HG03066 (cell line): ENCODE data around the gene NIPAL3.
"Not testable (repeated sequence)": the region's sequence is repeated elsewhere in the genome, so short reads cannot be mapped to it uniquely, and the experiment has no call there.

ENCODE experiments used
- ATAC-seq: cut with Tn5 transposase; IDR thresholded peaks from one replicate; pipeline ENCODE4 v1.9.1; 2021; ENCODE audit warnings: low read depth; ENCODE audit not compliant: unreplicated experiment

NIPAL3 gene

DNA sequence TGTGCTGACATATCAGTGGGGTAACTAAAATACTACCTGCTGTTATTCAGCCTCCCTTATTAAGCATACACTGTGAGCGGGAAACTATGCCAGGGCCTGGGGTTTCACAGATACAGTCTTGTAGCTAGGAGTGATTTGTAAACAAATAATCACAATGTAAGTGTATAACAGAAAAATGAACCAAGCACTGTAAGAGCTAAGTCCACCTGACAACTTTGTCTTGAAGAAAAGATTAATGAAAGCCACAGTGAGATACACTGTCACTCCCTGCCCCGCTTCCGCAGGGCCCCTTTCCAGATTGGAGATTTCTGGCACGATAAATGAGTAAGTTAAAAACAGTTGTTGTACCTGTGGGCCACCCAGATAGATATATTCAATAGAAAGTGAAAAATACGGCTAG, 91.8 kb downstream of the NIPAL3 start:
- ATAC-seq: no peak

DNA sequence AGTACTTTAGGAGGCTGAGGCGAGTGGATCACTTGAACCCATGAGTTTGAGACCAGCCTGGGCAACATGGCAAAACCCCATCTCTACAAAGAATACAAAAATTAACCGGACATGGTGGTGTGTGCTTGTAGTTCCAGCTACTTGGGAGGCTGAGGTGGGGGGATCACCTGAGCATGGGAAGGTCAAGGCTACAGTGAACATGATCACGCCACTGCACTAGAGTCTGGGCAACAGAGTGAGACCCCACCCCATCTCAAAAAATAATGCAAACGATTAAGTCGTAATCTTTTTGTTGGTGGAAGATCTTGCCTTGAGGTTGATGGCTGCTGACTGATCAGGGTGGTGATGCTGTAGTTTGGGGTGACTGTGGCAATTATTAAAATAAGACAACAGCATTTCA, 93.3 kb downstream of the NIPAL3 start:
- ATAC-seq: no peak

DNA sequence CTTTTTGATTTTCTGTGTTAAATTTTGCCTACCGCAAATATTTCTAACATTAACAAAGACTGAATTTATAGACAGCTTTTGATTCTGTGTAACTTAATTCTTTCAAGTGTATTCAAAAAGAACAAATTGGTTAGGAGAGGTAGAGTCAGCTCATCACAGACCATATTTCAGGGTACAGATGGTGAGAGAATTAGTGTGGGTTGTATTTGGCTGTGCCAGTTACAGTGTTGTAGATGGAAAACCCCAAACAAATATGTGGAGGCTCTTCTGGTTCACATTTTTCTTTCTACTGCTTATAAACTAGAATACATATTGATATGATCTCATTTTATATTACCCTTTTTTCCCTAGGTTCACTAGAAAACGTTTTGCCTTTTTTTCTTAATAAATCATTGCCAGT, 98.1 kb downstream of the NIPAL3 start:
- no peak for ATAC-seq

DNA sequence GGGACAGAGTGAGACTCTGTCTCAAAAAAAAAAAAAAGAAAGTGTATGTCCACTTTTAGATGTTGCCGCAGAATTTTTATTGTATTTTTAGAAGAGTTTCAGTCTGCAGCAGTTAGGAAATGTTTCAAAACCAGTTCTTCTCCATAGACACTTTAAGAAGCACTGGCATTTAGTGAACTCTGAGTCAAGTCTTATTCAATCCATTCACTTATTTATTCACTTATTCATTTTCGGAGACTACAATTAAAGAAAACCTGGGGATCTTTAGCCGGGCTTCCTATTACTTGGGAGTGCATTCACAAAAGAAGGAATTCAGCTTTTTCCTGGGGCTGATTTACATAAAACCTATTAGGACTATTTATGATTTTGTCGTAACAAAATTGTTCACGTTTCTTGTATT, 99.3 kb downstream of the NIPAL3 start:
- ATAC-seq: no peak

DNA sequence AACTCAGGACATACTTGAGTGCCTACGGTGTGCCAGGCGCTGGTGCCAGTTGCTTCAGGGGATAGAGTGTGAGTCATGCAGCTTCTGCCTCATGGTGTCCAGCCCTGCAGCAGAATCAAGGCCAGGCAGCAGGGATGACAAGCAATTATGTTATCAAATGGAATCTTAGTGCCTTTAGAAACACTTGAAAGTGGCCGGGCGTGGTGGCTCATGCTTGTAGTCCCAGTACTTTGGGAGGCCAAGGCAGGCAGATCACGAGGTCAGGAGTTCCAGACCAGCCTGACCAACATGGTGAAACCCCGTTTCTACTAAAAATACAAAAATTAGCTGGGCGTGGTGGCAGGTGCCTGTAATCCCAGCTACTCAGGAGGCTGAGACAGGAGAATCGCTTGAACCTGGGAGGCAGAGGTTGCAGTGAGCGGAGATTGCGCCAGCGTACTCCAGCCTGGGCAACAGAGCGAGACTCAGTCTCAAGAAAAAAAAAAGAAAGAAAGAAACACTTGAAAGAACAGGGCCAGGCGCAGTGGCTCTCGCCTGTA, 100.1 kb downstream of the NIPAL3 start:
- ATAC-seq: not testable (repeated sequence)

DNA sequence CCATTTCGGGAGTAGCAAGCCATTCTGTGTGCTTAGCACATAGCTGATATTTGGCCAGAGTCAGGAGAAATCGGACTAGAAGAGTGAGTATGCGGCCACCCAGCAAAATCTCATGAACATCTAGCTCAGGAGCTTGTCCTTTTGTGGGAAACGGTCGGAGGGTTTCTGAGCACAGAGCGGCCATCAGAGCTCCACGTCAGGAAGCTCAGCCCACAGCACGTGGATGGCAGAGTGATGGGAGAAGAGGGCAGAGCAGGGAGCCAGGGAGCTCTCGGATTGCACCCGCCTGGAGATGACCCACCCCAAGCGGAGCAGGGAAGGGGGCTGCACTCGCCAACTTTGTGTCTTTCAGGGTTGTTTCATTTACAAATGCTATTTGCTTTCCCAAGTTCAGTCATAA, 100.9 kb downstream of the NIPAL3 start:
- ATAC-seq: no peak

DNA sequence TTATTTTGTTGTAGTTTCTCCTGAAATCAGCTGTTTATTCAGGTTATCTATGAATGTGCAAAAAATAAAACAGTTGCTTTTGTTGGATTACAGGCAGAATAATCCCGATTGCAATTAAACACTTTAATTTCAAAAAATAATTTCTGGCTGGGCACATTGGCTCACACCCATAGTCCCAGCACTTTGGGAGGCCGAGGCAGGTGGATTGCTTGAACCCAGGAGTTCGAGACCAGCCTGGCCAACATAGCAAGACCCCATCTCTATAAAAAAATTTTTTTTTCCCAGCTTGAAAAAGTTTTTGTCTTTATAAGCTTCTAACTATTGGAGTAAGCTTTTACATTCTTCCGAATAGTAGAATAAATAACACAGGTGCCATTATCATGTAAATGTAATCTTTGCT, 102.3 kb downstream of the NIPAL3 start:
- no peak for ATAC-seq

DNA sequence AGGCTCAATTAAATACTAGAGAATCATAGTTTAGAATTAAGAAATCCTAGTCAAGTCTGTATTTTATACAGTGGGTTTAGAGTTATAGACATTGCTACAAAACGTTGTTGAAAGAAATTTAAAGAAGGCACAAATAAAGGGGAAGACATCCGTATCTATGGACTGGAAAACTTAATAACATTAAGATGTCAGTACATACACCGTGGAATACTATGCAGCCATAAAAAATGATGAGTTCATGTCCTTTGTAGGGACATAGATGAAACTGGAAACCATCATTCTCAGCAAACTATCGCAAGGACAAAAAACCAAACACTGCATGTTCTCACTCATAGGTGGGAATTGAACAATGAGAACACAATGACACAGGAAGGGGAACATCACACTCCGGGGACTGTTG, 104.7 kb downstream of the NIPAL3 start:
- ATAC-seq: not testable (repeated sequence)
